ENCODE results near the gene NBL1.

DNA sequence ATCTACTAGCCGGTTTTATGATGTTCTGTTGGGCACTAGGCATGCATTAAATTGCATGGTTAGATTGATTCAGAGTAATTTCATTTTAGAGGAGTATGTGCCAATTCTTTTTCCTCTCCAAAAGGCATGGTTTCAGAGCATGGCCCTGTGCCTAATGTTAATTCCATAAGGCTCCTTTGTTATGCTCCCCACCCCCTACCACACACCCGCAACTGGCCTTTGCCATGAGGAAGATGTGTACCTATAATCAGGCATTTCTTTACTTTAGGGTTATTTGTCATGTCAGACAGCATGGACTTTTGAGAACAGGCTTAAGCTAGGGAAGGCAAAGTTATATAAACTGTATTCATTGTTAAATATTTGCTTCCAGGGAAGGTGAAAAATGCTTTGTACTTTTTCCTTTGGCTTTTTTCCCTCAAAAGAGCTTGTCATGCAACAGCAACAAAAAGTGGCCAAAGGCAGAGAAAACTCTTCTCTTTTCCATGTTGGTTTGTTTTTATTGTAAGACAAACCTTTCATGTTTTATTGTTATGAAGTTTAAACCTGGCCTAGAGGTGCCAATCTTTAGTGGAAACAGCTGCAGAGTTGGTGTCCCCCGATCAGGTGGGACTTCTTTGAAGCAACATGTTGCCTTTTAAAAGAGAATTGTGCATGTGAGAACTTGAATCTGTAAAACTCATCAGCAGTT lies 24.3 kb upstream of the NBL1 start:
- no peak for TF ChIP-seq ZBTB49 (tag by site-specific recombination; IDR thresholded peaks at IDR 0.05; ENCODE audit: low read depth)
- TF ChIP-seq, protein P1, sequence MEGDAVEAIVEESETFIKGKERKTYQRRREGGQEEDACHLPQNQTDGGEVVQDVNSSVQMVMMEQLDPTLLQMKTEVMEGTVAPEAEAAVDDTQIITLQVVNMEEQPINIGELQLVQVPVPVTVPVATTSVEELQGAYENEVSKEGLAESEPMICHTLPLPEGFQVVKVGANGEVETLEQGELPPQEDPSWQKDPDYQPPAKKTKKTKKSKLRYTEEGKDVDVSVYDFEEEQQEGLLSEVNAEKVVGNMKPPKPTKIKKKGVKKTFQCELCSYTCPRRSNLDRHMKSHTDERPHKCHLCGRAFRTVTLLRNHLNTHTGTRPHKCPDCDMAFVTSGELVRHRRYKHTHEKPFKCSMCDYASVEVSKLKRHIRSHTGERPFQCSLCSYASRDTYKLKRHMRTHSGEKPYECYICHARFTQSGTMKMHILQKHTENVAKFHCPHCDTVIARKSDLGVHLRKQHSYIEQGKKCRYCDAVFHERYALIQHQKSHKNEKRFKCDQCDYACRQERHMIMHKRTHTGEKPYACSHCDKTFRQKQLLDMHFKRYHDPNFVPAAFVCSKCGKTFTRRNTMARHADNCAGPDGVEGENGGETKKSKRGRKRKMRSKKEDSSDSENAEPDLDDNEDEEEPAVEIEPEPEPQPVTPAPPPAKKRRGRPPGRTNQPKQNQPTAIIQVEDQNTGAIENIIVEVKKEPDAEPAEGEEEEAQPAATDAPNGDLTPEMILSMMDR (tag by site-specific recombination; IDR thresholded peaks at IDR 0.05) = no peak
- TF ChIP-seq ZNF449 (tag by site-specific recombination; IDR thresholded peaks at IDR 0.05) = no peak
- no peak for TF ChIP-seq REST (tag by site-specific recombination; IDR thresholded peaks at IDR 0.05)

Measured in HEK293 (cell line).